CD4-positive, alpha-beta T cell treated with Interleukin-4 for 4 hours (primary cell): ENCODE results near the gene SRRM5.
A peak's percentile ranks its signal among the peaks of the same experiment; 100 is the strongest.
"Not testable (repeated sequence)": the region's sequence is repeated elsewhere in the genome, so short reads cannot be mapped to it uniquely, and the experiment has no call there.

Experiments
- DNase-seq: peaks from one replicate; pipeline ENCODE4 v3.0.0-alpha.2; 2020

Gene SRRM5

GRCh38 chr19:43611788-43612187 is at the start of gene SRRM5:
TSS of gene SRRM5 (plus strand) at chr19:43612088. CDS start at chr19:43612122, 34 bp downstream.
- DNase-seq = no peak

- no peak for DNase-seq
Measured at GRCh38 chr19:43562226-43562697, 49.6 kb upstream of the SRRM5 start.

GRCh38 chr19:43562698-43563241 is 49.1 kb upstream of the SRRM5 start:
- DNase-seq = peak; percentile 96

GRCh38 chr19:43563816-43564457 is 48.0 kb upstream of the SRRM5 start:
- no peak for DNase-seq

- no peak for DNase-seq
Measured at GRCh38 chr19:43564800-43565199, 47.1 kb upstream of the SRRM5 start.

GRCh38 chr19:43569657-43570056 is 42.2 kb upstream of the SRRM5 start:
- DNase-seq = no peak

- DNase-seq = no peak
Measured at GRCh38 chr19:43570174-43570791, 41.6 kb upstream of the SRRM5 start.

GRCh38 chr19:43572171-43572588 is 39.7 kb upstream of the SRRM5 start:
- no peak for DNase-seq

GRCh38 chr19:43574424-43575155 is 37.3 kb upstream of the SRRM5 start:
- DNase-seq = no peak

GRCh38 chr19:43575156-43575950 is 36.5 kb upstream of the SRRM5 start, which contains the start of the genes PINLYP and XRCC1:
TSS of gene PINLYP (plus strand) at chr19:43575801. CDS start at chr19:43577192, 1,391 bp downstream.
TSS of gene XRCC1 (minus strand) at chr19:43575527. CDS start at chr19:43575458, 69 bp downstream.
- peak; percentile 97 for DNase-seq

- no peak for DNase-seq
Measured at GRCh38 chr19:43575955-43576878, 35.7 kb upstream of the SRRM5 start.

GRCh38 chr19:43578787-43579186 is 33.1 kb upstream of the SRRM5 start:
- DNase-seq = no peak

- DNase-seq = no peak
Measured at GRCh38 chr19:43581467-43581866, 30.4 kb upstream of the SRRM5 start.

- DNase-seq = no peak
Measured at GRCh38 chr19:43582495-43582894, 29.4 kb upstream of the SRRM5 start.

- no peak for DNase-seq
Measured at GRCh38 chr19:43584484-43584883, 27.4 kb upstream of the SRRM5 start.

- no peak for DNase-seq
Measured at GRCh38 chr19:43586346-43586745, 25.5 kb upstream of the SRRM5 start.

- DNase-seq = not testable (repeated sequence)
Measured at GRCh38 chr19:43587029-43587428, 24.9 kb upstream of the SRRM5 start.

- DNase-seq = no peak
Measured at GRCh38 chr19:43589277-43589676, 22.6 kb upstream of the SRRM5 start.

- DNase-seq = no peak
Measured at GRCh38 chr19:43589678-43590077, 22.2 kb upstream of the SRRM5 start.

- no peak for DNase-seq
Measured at GRCh38 chr19:43591904-43592772, 19.8 kb upstream of the SRRM5 start.
